Measurements from ENCODE around the gene SETD5. TPM values are rescaled to one million over a fixed set of nuclear protein-coding genes. Genes with fewer than 3 reads are reported as not detected.

SETD5 gene
- total RNA-seq, 6 experiments from 2014 or later, result 62.0 to 74.6 (median 67.4) TPM

DNA sequence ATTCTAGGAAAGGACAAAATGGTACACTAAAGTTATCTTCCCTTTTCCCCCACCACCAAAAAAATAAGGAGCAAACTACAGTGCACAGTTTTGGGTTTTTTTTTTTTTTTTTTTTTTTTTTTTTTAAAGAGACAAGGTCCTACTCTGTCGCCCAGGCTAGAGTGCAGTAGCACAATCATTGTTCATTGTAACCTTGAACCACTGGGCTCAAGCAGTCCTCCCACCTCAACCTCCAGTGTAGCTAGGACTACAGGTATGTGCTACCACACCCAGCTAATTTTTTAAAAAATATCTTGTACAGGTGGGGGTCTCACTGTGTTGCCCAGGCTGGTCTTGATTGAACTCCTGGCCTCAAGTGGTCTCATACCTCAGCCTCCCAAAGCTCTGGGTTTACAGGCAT lies 14.9 kb downstream of the SETD5 start:
- H3K4me1 Mint-ChIP-seq (ENCODE audit: low read depth), result peaks cover 68% of the 10 kb centered on the region
- DNase-seq, result no peak
- TF ChIP-seq, protein P1, sequence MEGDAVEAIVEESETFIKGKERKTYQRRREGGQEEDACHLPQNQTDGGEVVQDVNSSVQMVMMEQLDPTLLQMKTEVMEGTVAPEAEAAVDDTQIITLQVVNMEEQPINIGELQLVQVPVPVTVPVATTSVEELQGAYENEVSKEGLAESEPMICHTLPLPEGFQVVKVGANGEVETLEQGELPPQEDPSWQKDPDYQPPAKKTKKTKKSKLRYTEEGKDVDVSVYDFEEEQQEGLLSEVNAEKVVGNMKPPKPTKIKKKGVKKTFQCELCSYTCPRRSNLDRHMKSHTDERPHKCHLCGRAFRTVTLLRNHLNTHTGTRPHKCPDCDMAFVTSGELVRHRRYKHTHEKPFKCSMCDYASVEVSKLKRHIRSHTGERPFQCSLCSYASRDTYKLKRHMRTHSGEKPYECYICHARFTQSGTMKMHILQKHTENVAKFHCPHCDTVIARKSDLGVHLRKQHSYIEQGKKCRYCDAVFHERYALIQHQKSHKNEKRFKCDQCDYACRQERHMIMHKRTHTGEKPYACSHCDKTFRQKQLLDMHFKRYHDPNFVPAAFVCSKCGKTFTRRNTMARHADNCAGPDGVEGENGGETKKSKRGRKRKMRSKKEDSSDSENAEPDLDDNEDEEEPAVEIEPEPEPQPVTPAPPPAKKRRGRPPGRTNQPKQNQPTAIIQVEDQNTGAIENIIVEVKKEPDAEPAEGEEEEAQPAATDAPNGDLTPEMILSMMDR (IDR thresholded peaks at IDR 0.05), result no peak
- H3K9me3 Mint-ChIP-seq, result no peaks in the 10 kb centered on the region
- H3K4me3 Mint-ChIP-seq, result no peak overlapping the region
- H3K27ac Mint-ChIP-seq, result no peak overlapping the region
- no peaks in the 10 kb centered on the region for H3K27me3 Mint-ChIP-seq (ENCODE audit: insufficient read depth)
- peaks cover 23% of the 10 kb centered on the region for H3K36me3 Mint-ChIP-seq (ENCODE audit: low read depth)

DNA sequence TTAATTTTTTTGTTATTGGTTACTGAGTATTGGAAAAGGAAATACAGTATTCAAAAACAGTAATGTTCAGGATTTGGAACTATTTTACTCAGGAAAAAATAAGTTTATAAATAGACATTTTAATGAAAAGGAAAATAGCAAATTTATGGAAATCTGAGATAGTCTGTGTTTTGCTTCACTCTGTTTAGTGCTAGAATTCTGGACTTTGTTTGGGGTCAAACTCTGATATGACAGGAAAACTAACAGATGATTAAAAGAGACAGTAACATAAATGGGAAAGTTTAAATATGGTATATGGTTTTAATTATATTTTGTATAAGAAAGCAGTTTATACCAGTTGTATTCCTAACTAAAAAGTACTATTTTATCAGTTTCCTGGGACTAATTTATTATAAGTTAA lies 17.4 kb downstream of the SETD5 start:
- DNase-seq, result no peak
- Mint-ChIP-seq H3K36me3 (ENCODE audit: low read depth) (peaks cover 14% of the 10 kb centered on the region), H3K27ac (no peak overlapping the region), H3K4me3 (no peak overlapping the region), H3K9me3 (no peaks in the 10 kb centered on the region), H3K4me1 (ENCODE audit: low read depth) (peaks cover 54% of the 10 kb centered on the region), H3K27me3 (ENCODE audit: insufficient read depth) (no peaks in the 10 kb centered on the region)
- TF ChIP-seq, protein P1 (IDR thresholded peaks at IDR 0.05), result no peak

DNA sequence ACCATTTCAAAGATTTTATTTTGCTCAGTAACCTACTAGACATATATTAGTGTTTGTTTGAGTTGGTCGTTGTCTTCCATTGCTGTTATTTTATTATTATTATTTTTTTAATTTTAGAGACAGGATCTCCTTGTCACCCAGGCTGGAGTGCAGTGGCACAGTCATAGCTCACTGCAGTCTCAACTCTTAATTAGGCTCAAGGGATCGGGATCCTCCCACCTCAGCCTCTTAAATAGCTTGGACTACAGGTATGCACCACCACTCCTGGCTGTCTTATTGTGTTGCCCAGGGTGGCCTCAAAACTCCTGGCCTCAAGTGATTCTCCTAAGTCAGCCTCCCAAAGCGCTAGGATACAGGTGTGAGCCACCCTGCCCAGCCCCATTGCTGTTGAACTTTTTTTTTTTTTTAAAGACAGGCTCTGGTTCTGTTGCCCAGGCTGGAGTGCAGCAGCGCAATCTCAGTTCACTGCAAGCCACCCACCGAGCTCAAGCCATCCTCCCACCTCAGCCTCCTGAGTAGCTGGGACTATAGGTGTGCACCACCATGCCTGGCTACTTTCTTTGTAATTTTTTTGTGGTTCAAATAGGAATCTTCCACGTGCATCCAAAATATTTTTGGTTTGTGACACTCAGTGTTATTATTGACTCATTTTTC lies 18.2 kb downstream of the SETD5 start:
- Mint-ChIP-seq H3K27me3 (ENCODE audit: insufficient read depth) (no peaks in the 10 kb centered on the region), H3K36me3 (ENCODE audit: low read depth) (peaks cover 11% of the 10 kb centered on the region), H3K4me3 (peak overlapping the region; percentile 56), H3K27ac (peak overlapping the region; percentile 77), H3K4me1 (ENCODE audit: low read depth) (peaks cover 54% of the 10 kb centered on the region), H3K9me3 (no peaks in the 10 kb centered on the region)
- no peak for DNase-seq
- TF ChIP-seq, protein P1 (IDR thresholded peaks at IDR 0.05), result no peak

DNA sequence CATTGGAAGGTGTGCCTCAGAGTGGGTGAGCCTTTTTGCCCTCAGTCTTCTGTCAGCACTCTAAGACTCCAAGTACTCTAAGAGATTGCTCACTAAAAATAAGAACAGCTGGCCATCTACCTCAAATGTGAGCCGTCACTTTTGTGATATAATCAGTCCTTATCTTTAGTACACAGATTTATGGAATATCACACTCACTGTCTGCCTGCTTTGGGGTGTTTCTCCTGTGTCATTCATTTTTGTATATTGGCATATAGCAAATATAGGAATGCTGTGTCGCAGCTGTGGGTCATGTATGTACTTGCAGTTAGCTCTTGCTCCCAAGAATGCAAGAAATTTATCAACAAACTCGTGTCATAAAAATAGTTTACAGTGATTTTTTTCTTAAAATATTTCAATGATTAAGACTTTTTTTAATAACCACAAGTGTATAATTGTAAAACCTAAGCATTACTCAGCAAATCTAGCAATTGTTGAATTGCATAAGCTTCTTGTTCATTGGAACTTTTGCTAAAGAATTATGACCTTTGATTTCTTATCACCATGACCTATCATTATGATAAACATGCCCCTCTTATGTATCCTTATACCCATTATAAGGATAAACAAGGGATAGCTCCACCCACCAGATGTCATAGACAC lies 18.8 kb downstream of the SETD5 start:
- peak overlapping the region; percentile 56 for H3K4me3 Mint-ChIP-seq
- peak overlapping the region; percentile 77 for H3K27ac Mint-ChIP-seq
- H3K9me3 Mint-ChIP-seq, result no peaks in the 10 kb centered on the region
- H3K36me3 Mint-ChIP-seq (ENCODE audit: low read depth), result peaks cover 11% of the 10 kb centered on the region
- H3K4me1 Mint-ChIP-seq (ENCODE audit: low read depth), result peaks cover 60% of the 10 kb centered on the region
- H3K27me3 Mint-ChIP-seq (ENCODE audit: insufficient read depth), result no peaks in the 10 kb centered on the region
- no peak for DNase-seq
- TF ChIP-seq, protein P1 (IDR thresholded peaks at IDR 0.05), result no peak

DNA sequence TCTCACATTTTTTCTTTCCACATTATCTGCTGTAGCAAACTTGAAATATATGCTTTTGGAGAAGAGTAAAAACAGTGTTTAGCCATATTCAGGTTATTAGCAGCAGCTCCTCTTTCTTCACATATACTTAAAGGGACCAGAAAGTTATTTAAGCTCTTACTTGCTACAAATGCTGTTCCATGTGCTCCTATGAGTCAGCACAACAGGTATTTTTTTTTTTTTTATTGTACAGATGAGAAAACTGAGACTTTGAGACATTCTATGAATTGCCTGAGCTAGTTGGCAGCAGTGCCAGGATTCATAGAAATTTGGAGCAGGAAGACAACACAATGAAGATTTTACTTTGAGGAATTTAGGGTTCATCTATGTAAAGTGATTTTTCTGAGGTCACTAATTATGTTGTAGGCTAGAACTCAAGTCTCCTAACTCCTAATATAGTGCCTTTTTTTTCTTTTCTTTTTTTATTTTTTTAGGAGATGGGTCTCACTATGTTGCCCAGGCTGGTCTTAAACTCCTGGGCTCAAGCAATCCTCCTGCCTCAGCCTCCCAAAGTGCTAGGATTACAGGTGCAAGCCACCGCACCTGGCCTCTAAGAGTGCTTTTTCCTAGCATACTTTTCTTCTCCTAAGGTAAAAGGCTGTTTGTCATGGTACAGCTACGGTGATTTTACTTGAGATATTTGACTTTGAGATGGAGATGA lies 23.6 kb downstream of the SETD5 start:
- no peak for DNase-seq
- Mint-ChIP-seq H3K9me3 (no peaks in the 10 kb centered on the region), H3K27me3 (ENCODE audit: insufficient read depth) (no peaks in the 10 kb centered on the region), H3K4me3 (peak overlapping the region; percentile 5; the same call in 1 of the 2 replicates), H3K27ac (peak overlapping the region; percentile 49), H3K36me3 (ENCODE audit: low read depth) (peaks cover 3% of the 10 kb centered on the region), H3K4me1 (ENCODE audit: low read depth) (peaks cover 67% of the 10 kb centered on the region)
- TF ChIP-seq, protein P1 (IDR thresholded peaks at IDR 0.05), result no peak
